SK-N-SH (cell line): Measurements from ENCODE around the gene IL3. TPM values are rescaled to one million over a fixed set of nuclear protein-coding genes. Genes with fewer than 3 reads are reported as not detected.

Experiments used
- CTCF ChIA-PET: fragments of 300-600, 350-600 bp; formaldehyde crosslinking; extraction: SDS; loops from one replicate; lab custom pipeline; 2021; lab: Yijun Ruan, JAX
- POLR2A ChIA-PET: fragments of 350-600 bp; sonication (Branson Sonifier 250); formaldehyde crosslinking; extraction: SDS; loops from one replicate; lab custom pipeline; 2020; ENCODE audit warnings: antibody characterized with exemption, inconsistent platforms; lab: Yijun Ruan, JAX
- DNase-seq: peaks from one replicate; pipeline ENCODE4 v3.0.0; 2012
- H2AFZ ChIP-seq: fragments of 200-600 bp; sonication (generic); 2 replicates; pipeline ENCODE4 v1.8.1; 2016; ENCODE audit warnings: antibody characterized with exemption, mild to moderate bottlenecking, low read depth
- H3F3A ChIP-seq: fragments of 200-600 bp; sonication (generic); replicated peaks from 2 replicates; pipeline ENCODE3; 2016; ENCODE audit warnings: antibody characterized with exemption, mild to moderate bottlenecking; ENCODE audit not compliant: insufficient read depth
- H3K27ac ChIP-seq, 2 experiments: fragments of 200-500 bp in 1 of 2; fragments of 200-600 bp in 1 of 2; sonication (Bioruptor generic) in 1 of 2; sonication (generic), shearing (Covaris generic) in 1 of 2; 2 replicates each; pipeline versions ENCODE4 v1.5.1 to v1.6.1; 2014 to 2016; ENCODE audit warnings: low read depth in 2 of 2, inconsistent platforms in 1 of 2, low read length in 1 of 2, mild to moderate bottlenecking in 1 of 2, mixed read lengths in 1 of 2
- H3K27me3 ChIP-seq: fragments of 200-600 bp; sonication (generic), shearing (Covaris generic); 2 replicates; pipeline ENCODE4 v1.6.1; 2016; ENCODE audit warnings: mixed run types; ENCODE audit not compliant: insufficient read depth
- H3K36me3 ChIP-seq, 2 experiments: fragments of 200-500 bp in 1 of 2; fragments of 200-600 bp in 1 of 2; sonication (Bioruptor generic) in 1 of 2; sonication (generic) in 1 of 2; replicated peaks in 1 of 2; 2 replicates each; pipeline versions ENCODE3 to v1.5.1; 2014 to 2016; ENCODE audit warnings: low read length in 1 of 2, mild to moderate bottlenecking in 1 of 2; ENCODE audit not compliant: insufficient read depth in 2 of 2, control insufficient read depth in 1 of 2
- H3K4me1 ChIP-seq, 2 experiments: fragments of 200-500 bp in 1 of 2; fragments of 200-600 bp in 1 of 2; sonication (Bioruptor generic) in 1 of 2; sonication (generic), shearing (Covaris generic) in 1 of 2; 2 replicates each; pipeline versions ENCODE4 v1.5.1 to v1.6.1; 2014 to 2016; ENCODE audit warnings: low read depth in 1 of 2, low read length in 1 of 2, mixed run types in 1 of 2; ENCODE audit not compliant: insufficient read depth in 2 of 2, control insufficient read depth in 1 of 2
- H3K4me2 ChIP-seq: fragments of 200-600 bp; sonication (generic), shearing (Covaris generic); 2 replicates; pipeline ENCODE4 v1.6.1; 2017; ENCODE audit warnings: mixed run types
- H3K4me3 ChIP-seq, 2 experiments: fragments of 200-500 bp in 1 of 2; fragments of 200-600 bp in 1 of 2; sonication (Bioruptor generic) in 1 of 2; sonication (generic), shearing (Covaris generic) in 1 of 2; 2 replicates each; pipeline versions ENCODE4 v1.5.1 to v1.8.1; 2014 to 2016; ENCODE audit warnings: low read depth in 2 of 2, inconsistent platforms in 1 of 2, low read length in 1 of 2, mild to moderate bottlenecking in 1 of 2, mixed read lengths in 1 of 2, moderate library complexity in 1 of 2
- H3K79me2 ChIP-seq: fragments of 200-600 bp; sonication (generic); 2 replicates; pipeline ENCODE4 v1.8.1; 2017; ENCODE audit warnings: mild to moderate bottlenecking; ENCODE audit not compliant: insufficient read depth
- H3K9ac ChIP-seq: fragments of 200-600 bp; sonication (generic); 2 replicates; pipeline ENCODE4 v1.6.1; 2017; ENCODE audit warnings: mixed run types
- H3K9me2 ChIP-seq: fragments of 200-600 bp; sonication (generic); 2 replicates; pipeline ENCODE4 v1.6.1; 2017; ENCODE audit warnings: mixed run types
- H3K9me3 ChIP-seq: fragments of 200-600 bp; sonication (generic); 2 replicates; pipeline ENCODE4 v1.6.1; 2017; ENCODE audit warnings: mixed run types, mild to moderate bottlenecking, moderate library complexity
- H4K20me1 ChIP-seq: fragments of 200-600 bp; sonication (generic); 2 replicates; pipeline ENCODE4 v1.6.1; 2017; ENCODE audit warnings: mild to moderate bottlenecking, mixed run types; ENCODE audit not compliant: insufficient read depth
- CHD2 ChIP-seq: fragments of 150-350 bp; IDR thresholded peaks from 2 replicates; pipeline ENCODE4 v1.6.1; 2018; ENCODE audit warnings: low read length; ENCODE audit not compliant: partially characterized antibody
- EP300 ChIP-seq, 2 experiments: IDR thresholded peaks; 2 replicates each; pipeline versions ENCODE4 v1.4.0 to v1.6.1; 2012; ENCODE audit warnings: borderline replicate concordance in 1 of 2, low read depth in 1 of 2, low read length in 1 of 2
- EZH2phosphoT487 ChIP-seq: fragments of 200-600 bp; sonication (generic); IDR thresholded peaks from 2 replicates; pipeline ENCODE4 v1.6.1; 2017; ENCODE audit warnings: low read depth, mixed run types, mild to moderate bottlenecking, antibody characterized with exemption, moderate library complexity, borderline replicate concordance
- IRF3 ChIP-seq: fragments of 150-350 bp; IDR thresholded peaks from 2 replicates; pipeline ENCODE4 v1.6.1; 2016; ENCODE audit warnings: mild to moderate bottlenecking, low read depth, low read length
- MEF2A ChIP-seq: IDR thresholded peaks from 2 replicates; pipeline ENCODE4 v1.4.0; 2012; ENCODE audit warnings: low read depth, borderline replicate concordance
- NRF1 ChIP-seq: IDR thresholded peaks from 2 replicates; pipeline ENCODE4 v1.6.1; 2012; ENCODE audit warnings: low read depth, mild to moderate bottlenecking, low read length
- POLR2AphosphoS5 ChIP-seq: IDR thresholded peaks from 2 replicates; pipeline ENCODE4 v1.6.1; 2012; ENCODE audit warnings: low read depth, low read length
- RXRA ChIP-seq: IDR thresholded peaks from 2 replicates; pipeline ENCODE4 v1.4.0; 2012; ENCODE audit warnings: low read depth, mild to moderate bottlenecking, borderline replicate concordance
- TEAD4 ChIP-seq: IDR thresholded peaks from 2 replicates; pipeline ENCODE4 v1.4.0; 2012; ENCODE audit warnings: mild to moderate bottlenecking, borderline replicate concordance; ENCODE audit not compliant: insufficient read depth
- WGBS: methylation state at CpG from one replicate; pipeline ENCODE4 v1.1.6; 2017; ENCODE audit warnings: low lambda C conversion rate; 5-methylcytosine and 5-hydroxymethylcytosine counted together
- polyA plus RNA-seq, 3 experiments: library from polyadenylated mRNA; depleted of rRNA; stranded (reverse); fragments of >200 nt; gene quantifications; 2 replicates each; pipeline ENCODE4 v1.2.3, GENCODE V29; 2012
- TF ChIP-seq, protein P1 (sequence below): IDR thresholded peaks from 2 replicates; pipeline ENCODE4 v1.4.0; 2012; ENCODE audit warnings: low read depth
- TF ChIP-seq, protein P2 (sequence below): fragments of 150-350 bp; IDR thresholded peaks from 2 replicates; pipeline ENCODE4 v1.6.1; 2017; ENCODE audit warnings: antibody characterized with exemption, low read length, low read depth, borderline replicate concordance
- TF ChIP-seq, protein P3 (sequence below): fragments of 200-600 bp; sonication (generic); IDR thresholded peaks from 2 replicates; pipeline ENCODE4 v1.6.1; 2017; ENCODE audit warnings: antibody characterized with exemption, mild to moderate bottlenecking, moderate library complexity

Gene IL3
- polyA plus RNA-seq, 1 of the 3 experiments (the other 2 are of a cell fraction), result not detected

DNA sequence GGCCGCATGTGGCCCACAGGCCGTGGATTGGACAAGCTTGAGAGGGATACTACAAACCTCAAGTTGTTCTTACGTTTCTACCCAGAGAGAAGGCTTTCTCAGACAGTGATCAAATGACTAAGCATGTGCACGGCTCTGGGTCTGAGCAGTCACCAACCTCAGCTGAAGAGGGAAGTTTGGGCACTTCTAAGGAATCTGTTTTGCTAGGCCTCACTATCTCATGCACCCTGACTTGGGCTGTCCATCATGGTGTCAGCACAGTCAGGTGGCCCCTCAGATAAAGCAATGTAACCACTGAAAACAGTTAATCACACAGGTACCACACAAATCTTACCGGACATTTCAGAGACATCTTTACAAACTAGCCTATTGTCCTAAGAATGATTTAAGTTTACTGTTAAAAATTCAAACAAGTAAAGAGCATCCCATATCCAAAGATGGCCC, 37.7 kb downstream of the IL3 start:
- ChIA-PET POLR2A (no interaction called here), CTCF (interaction anchor here (1.0 to 1.7 kb wide), 2 partner anchors 18 to 82 kb away, joined by 3 to 5 read pairs; no protein-coding TSS in a partner anchor)
- H3K4me1 ChIP-seq, result peaks cover 3 to 25% of the 10 kb centered on the region in 2 experiments; a peak in 3 of 4 replicates
- WGBS, result 77% methylated on average over 4 of the region's 5 CpGs
- H4K20me1 ChIP-seq, result no peaks in the 10 kb centered on the region
- DNase-seq, result no peak
- H3K9ac ChIP-seq, result 0 out of 2 replicates have a peak overlapping the region, but pooled peaks have one; percentile 10
- no peak overlapping the region for H3K4me2 ChIP-seq
- no peaks in the 10 kb centered on the region for H3K9me2 ChIP-seq
- no peak overlapping the region for H2AFZ ChIP-seq
- peaks cover 9% of the 10 kb centered on the region for H3F3A ChIP-seq
- H3K4me3 ChIP-seq, result no peak overlapping the region
- no peaks in the 10 kb centered on the region for H3K36me3 ChIP-seq
- H3K27ac ChIP-seq, result no peak overlapping the region; a peak in 1 of 4 replicates
- H3K79me2 ChIP-seq, result no peaks in the 10 kb centered on the region
- TF ChIP-seq CHD2, result no peak
- no peak for TF ChIP-seq TEAD4
- TF ChIP-seq, protein P1, sequence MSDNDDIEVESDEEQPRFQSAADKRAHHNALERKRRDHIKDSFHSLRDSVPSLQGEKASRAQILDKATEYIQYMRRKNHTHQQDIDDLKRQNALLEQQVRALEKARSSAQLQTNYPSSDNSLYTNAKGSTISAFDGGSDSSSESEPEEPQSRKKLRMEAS, result no peak
- TF ChIP-seq, protein P2, sequence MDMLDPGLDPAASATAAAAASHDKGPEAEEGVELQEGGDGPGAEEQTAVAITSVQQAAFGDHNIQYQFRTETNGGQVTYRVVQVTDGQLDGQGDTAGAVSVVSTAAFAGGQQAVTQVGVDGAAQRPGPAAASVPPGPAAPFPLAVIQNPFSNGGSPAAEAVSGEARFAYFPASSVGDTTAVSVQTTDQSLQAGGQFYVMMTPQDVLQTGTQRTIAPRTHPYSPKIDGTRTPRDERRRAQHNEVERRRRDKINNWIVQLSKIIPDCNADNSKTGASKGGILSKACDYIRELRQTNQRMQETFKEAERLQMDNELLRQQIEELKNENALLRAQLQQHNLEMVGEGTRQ, result no peak
- no peak for TF ChIP-seq MEF2A
- no peak for TF ChIP-seq EZH2phosphoT487
- no peak for TF ChIP-seq EP300 (IDR thresholded peaks at IDR 0.05; ENCODE audit: borderline replicate concordance in 1 of 2, low read depth in 1 of 2, low read length in 1 of 2)
- no peaks in the 10 kb centered on the region for H3K27me3 ChIP-seq
- H3K9me3 ChIP-seq, result no peaks in the 10 kb centered on the region

GRCh38 chr5:132098621-132099020, 38.2 kb downstream of the IL3 start:
- Histone ChIP-seq H3K4me3 (no peak overlapping the region), H3K9me2 (no peaks in the 10 kb centered on the region), H3K9ac (0 out of 2 replicates have a peak overlapping the region, but pooled peaks have one; percentile 10), H3K4me1 (peaks cover 7 to 26% of the 10 kb centered on the region in 2 experiments; a peak in 3 of 4 replicates), H3K36me3 (no peaks in the 10 kb centered on the region), H3K27ac (no peak overlapping the region; a peak in 1 of 4 replicates), H3F3A (peaks cover 9% of the 10 kb centered on the region), H3K4me2 (no peak overlapping the region), H2AFZ (no peak overlapping the region), H4K20me1 (no peaks in the 10 kb centered on the region), H3K27me3 (no peaks in the 10 kb centered on the region), H3K9me3 (no peaks in the 10 kb centered on the region), H3K79me2 (no peaks in the 10 kb centered on the region)
- DNase-seq, result no peak
- no peak for TF ChIP-seq RXRA
- no peak for TF ChIP-seq POLR2AphosphoS5
- TF ChIP-seq NRF1, result no peak
- TF ChIP-seq, protein P3, sequence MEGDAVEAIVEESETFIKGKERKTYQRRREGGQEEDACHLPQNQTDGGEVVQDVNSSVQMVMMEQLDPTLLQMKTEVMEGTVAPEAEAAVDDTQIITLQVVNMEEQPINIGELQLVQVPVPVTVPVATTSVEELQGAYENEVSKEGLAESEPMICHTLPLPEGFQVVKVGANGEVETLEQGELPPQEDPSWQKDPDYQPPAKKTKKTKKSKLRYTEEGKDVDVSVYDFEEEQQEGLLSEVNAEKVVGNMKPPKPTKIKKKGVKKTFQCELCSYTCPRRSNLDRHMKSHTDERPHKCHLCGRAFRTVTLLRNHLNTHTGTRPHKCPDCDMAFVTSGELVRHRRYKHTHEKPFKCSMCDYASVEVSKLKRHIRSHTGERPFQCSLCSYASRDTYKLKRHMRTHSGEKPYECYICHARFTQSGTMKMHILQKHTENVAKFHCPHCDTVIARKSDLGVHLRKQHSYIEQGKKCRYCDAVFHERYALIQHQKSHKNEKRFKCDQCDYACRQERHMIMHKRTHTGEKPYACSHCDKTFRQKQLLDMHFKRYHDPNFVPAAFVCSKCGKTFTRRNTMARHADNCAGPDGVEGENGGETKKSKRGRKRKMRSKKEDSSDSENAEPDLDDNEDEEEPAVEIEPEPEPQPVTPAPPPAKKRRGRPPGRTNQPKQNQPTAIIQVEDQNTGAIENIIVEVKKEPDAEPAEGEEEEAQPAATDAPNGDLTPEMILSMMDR, result no peak
- no peak for TF ChIP-seq IRF3
- TF ChIP-seq, protein P1, result no peak
- POLR2A ChIA-PET, result no interaction called here
- CTCF ChIA-PET, result no interaction called here
